Fibroblast of the aortic adventitia (primary cell): ENCODE data around the gene PAX9. TPM values are rescaled to one million over a fixed set of nuclear protein-coding genes. Genes with fewer than 3 reads are reported as not detected.

Source experiments
- DNase-seq: peaks from one replicate; pipeline ENCODE4 v3.0.0-alpha.2; 2010; ENCODE audit warnings: low read depth
- H3K4me3 ChIP-seq: 2 replicates; pipeline ENCODE4 v1.5.1; 2011; ENCODE audit warnings: low read depth, mild to moderate bottlenecking, control low read depth, low read length, moderate library complexity
- CTCF ChIP-seq: IDR thresholded peaks from 2 replicates; pipeline ENCODE4 v1.5.1; 2011; ENCODE audit warnings: mild to moderate bottlenecking, low read length, control low read depth, inconsistent platforms; ENCODE audit not compliant: insufficient read depth
- total RNA-seq: library from RNA; depleted of rRNA; stranded (reverse); fragments of >200 nt; gene quantifications from 2 replicates; pipeline ENCODE4 v1.2.3, GENCODE V29; 2012; ENCODE audit warnings: low replicate concordance

The PAX9 gene
- total RNA-seq, 1 donor, result 0.18 TPM

- no peak for TF ChIP-seq CTCF
- H3K4me3 ChIP-seq, result no peak overlapping the region
- DNase-seq, result no peak
Observed at GRCh38 chr14:36672095-36672494, 10.4 kb downstream of the PAX9 start.

- no peak overlapping the region for H3K4me3 ChIP-seq
- no peak for TF ChIP-seq CTCF
- DNase-seq, result no peak
Observed at GRCh38 chr14:36674659-36675058, 13.0 kb downstream of the PAX9 start.

DNA sequence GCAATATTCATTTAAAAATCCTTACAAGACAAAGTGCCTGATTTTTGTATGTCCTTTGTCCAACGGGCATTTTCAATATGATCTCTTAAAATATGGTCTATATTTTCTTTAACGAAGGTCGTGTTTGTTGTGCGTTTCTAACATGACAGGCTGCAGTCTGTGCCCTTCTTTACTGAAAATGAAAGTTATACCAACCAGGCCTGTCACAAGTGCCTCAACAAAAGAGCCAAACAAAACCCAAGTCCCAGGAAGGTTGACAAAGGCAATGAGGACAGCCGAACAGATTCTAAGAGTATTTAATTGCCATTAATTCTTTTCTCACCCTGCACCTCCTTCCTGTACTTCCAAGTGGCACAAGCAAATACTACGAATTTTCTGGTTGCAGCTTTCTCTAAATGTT is 13.9 kb downstream of the PAX9 start:
- DNase-seq, result no peak
- no peak overlapping the region for H3K4me3 ChIP-seq
- TF ChIP-seq CTCF, result no peak

DNA sequence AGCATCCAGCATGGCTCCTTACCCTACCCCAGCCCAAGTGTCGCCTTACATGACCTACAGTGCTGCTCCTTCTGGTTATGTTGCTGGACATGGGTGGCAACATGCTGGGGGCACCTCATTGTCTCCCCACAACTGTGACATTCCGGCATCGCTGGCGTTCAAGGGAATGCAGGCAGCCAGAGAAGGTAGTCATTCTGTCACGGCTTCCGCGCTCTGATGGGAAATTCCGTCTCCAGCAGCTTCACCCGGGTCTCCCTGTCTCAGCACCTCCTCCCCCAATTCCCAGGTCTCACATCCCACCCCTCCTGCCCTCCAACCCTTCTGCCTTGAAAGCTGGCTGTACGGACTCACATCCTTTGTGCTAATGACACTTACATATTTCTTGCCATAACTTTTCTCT is 14.6 kb downstream of the PAX9 start:
- no peak for DNase-seq
- TF ChIP-seq CTCF, result no peak
- no peak overlapping the region for H3K4me3 ChIP-seq

- DNase-seq, result no peak
Observed at GRCh38 chr14:36682338-36682737, 20.7 kb downstream of the PAX9 start.

DNA sequence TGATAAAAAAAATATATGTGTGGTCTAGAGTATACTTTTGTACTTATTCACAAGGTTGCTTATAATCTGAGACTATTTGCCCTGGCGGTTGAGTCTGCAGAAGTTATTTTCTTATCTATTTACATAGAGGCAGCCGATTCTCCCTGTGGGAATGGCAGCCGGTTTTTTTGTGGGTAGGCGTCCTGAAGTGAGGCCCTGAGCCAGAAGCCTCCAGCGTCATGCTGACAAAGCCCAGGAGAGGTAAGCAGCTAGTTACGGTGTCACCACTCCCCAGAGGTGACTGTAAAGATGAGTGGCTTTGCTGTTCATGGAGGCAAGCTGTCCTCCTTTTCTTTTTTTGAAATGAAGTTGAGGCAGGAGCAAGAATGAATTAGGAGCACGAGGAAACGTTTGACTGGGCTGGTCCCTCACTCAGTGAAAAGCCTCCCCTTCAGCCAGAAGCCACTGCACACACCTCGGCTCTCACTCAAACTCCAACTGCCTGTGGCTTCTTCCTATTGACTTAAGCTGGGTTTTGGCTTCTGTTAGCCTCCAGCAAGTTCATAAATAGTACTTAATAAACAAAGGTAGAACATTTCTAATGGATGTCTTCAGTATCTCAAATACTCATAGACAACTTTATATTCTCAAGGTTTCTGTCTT is 21.5 kb downstream of the PAX9 start:
- no peak for TF ChIP-seq CTCF
- DNase-seq, result no peak
- H3K4me3 ChIP-seq, result no peak overlapping the region

More at GRCh38 chr14:36682338-36682737, 20.7 kb downstream of the PAX9 start:
- no peak overlapping the region for H3K4me3 ChIP-seq
- TF ChIP-seq CTCF, result no peak

DNA sequence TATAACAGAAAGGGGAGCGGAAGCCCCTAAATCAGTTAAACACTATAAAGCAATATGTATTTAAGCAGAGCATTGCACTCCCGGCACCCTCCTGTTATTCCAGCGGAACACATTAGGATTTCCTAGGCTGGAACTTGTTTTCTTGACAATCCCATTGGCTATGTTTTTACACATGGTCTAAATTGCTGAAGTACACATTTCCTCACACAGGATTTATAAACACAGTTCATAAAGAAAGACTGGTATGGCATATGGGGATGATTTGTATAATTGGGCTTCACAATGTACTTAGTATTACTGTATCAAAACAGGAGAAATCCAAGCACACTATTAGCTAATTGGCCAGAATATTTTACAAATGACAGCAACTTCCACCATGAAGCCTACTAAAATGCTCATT is 23.3 kb downstream of the PAX9 start:
- TF ChIP-seq CTCF, result no peak
- DNase-seq, result no peak

More for the DNA sequence above, 23.3 kb downstream of the PAX9 start:
- no peak overlapping the region for H3K4me3 ChIP-seq
